Kidney epithelial cell (primary cell): ENCODE measurements around the gene SPINDOC. TPM values are rescaled to one million over a fixed set of nuclear protein-coding genes. Genes with fewer than 3 reads are reported as not detected.

ENCODE experiments used
- DNase-seq: peaks from one replicate; pipeline ENCODE4 v3.0.0-alpha.2; 2010; ENCODE audit warnings: low read depth
- H3K27me3 ChIP-seq: 2 replicates; pipeline ENCODE4 v1.6.0; 2011; ENCODE audit warnings: low read length; ENCODE audit not compliant: control insufficient read depth, insufficient read depth
- H3K36me3 ChIP-seq: 2 replicates; pipeline ENCODE4 v1.5.1; 2011; ENCODE audit warnings: low read length; ENCODE audit not compliant: control insufficient read depth, insufficient read depth
- H3K4me3 ChIP-seq: 2 replicates; pipeline ENCODE4 v1.5.1; 2011; ENCODE audit warnings: low read depth, mild to moderate bottlenecking, control low read depth, low read length
- CTCF ChIP-seq: IDR thresholded peaks from 2 replicates; pipeline ENCODE4 v1.5.1; 2011; ENCODE audit warnings: mild to moderate bottlenecking, moderate library complexity, low read length, control low read depth, inconsistent platforms; ENCODE audit not compliant: insufficient read depth, poor library complexity, severe bottlenecking
- total RNA-seq: library from RNA; depleted of rRNA; stranded (reverse); fragments of >200 nt; gene quantifications from 2 replicates; pipeline ENCODE4 v1.2.3, GENCODE V29; 2015

Gene SPINDOC
- total RNA-seq, 1 donor from 2014 or later: 41.4 TPM

GRCh38 chr11:63818609-63819008, 5.4 kb downstream of the SPINDOC start:
- TF ChIP-seq CTCF: no peak
- Histone ChIP-seq H3K36me3 (peaks cover 2% of the 10 kb centered on the region), H3K27me3 (no peaks in the 10 kb centered on the region), H3K4me3 (no peak overlapping the region)
- DNase-seq: no peak

GRCh38 chr11:63821411-63821810, 8.2 kb downstream of the SPINDOC start:
- DNase-seq: no peak
- peaks cover 5% of the 10 kb centered on the region for H3K36me3 ChIP-seq
- H3K4me3 ChIP-seq: no peak overlapping the region
- no peak for TF ChIP-seq CTCF
- no peaks in the 10 kb centered on the region for H3K27me3 ChIP-seq

GRCh38 chr11:63826471-63827190, 13.4 kb downstream of the SPINDOC start:
- DNase-seq: no peak
- peaks cover 8% of the 10 kb centered on the region for H3K36me3 ChIP-seq
- no peak overlapping the region for H3K4me3 ChIP-seq
- no peaks in the 10 kb centered on the region for H3K27me3 ChIP-seq
- no peak for TF ChIP-seq CTCF

- no peaks in the 10 kb centered on the region for H3K27me3 ChIP-seq
- no peak for DNase-seq
- peaks cover 6% of the 10 kb centered on the region for H3K36me3 ChIP-seq
- TF ChIP-seq CTCF: peak; percentile 42
- H3K4me3 ChIP-seq: no peak overlapping the region
These were observed 16.7 kb downstream of the SPINDOC start for GRCh38 chr11:63829823-63830489.

GRCh38 chr11:63831326-63831725, 18.1 kb downstream of the SPINDOC start:
- peaks cover 3% of the 10 kb centered on the region for H3K36me3 ChIP-seq
- no peak overlapping the region for H3K4me3 ChIP-seq
- no peak for DNase-seq
- H3K27me3 ChIP-seq: no peaks in the 10 kb centered on the region
- no peak for TF ChIP-seq CTCF

- H3K36me3 ChIP-seq: peaks cover 1% of the 10 kb centered on the region
- no peak for DNase-seq
- no peak for TF ChIP-seq CTCF
- H3K4me3 ChIP-seq: no peak overlapping the region
- no peaks in the 10 kb centered on the region for H3K27me3 ChIP-seq
These were observed 19.1 kb downstream of the SPINDOC start for GRCh38 chr11:63832336-63832735.
